Measurements from ENCODE around the gene RASL10B. TPM values are rescaled to one million over a fixed set of nuclear protein-coding genes. Genes with fewer than 3 reads are reported as not detected.

The RASL10B gene
- total and polyA plus RNA-seq, 7 donors = 3.4 to 10.7 (median 6.8) TPM

GRCh38 chr17:35693662-35694061 is 37.8 kb upstream of the RASL10B start:
- Histone ChIP-seq H3K27ac (no peak overlapping the region), H3K4me3 (no peak overlapping the region), H3K27me3 (ENCODE audit: insufficient read depth in 3 of 3, low read length in 2 of 3) (no peaks in the 10 kb centered on the region), H3K4me1 (peaks cover 4% of the 10 kb centered on the region), H3K36me3 (ENCODE audit: insufficient read depth in 1 of 2, low read depth in 1 of 2) (peaks cover 0 to 57% of the 10 kb centered on the region in 2 donors), H3K9me3 (no peaks in the 10 kb centered on the region)
- DNase-seq (no peak), ATAC-seq (no peak)
- intact Hi-C loops (cut with DNase I) = no loop called here
- WGBS, 3 donors = 79 to 90% (median 83%) methylated on average over 3 of the region's 3 CpGs
- TF ChIP-seq CTCF (IDR thresholded peaks at IDR 0.05) = no peak

GRCh38 chr17:35694906-35695305 is 36.5 kb upstream of the RASL10B start:
- Histone ChIP-seq H3K4me1 (peaks cover 4% of the 10 kb centered on the region), H3K4me3 (no peak overlapping the region), H3K36me3 (ENCODE audit: insufficient read depth in 1 of 2, low read depth in 1 of 2) (peaks cover 0 to 45% of the 10 kb centered on the region in 2 donors), H3K27me3 (ENCODE audit: insufficient read depth in 3 of 3, low read length in 2 of 3) (no peaks in the 10 kb centered on the region), H3K27ac (no peak overlapping the region), H3K9me3 (no peaks in the 10 kb centered on the region)
- intact Hi-C loops (cut with DNase I) = no loop called here
- 85 to 89% (median 88%) methylated on average over 2 of the region's 2 CpGs for WGBS, 3 donors
- ATAC-seq (no peak), DNase-seq (no peak)
- no peak for TF ChIP-seq CTCF (IDR thresholded peaks at IDR 0.05)

- no peak for DNase-seq
- no peak overlapping the region for H3K27ac ChIP-seq
- intact Hi-C loops (cut with DNase I) = no loop called here
- no peak overlapping the region for H3K4me3 ChIP-seq
- H3K36me3 ChIP-seq (ENCODE audit: insufficient read depth in 1 of 2, low read depth in 1 of 2) = peaks cover 0 to 40% of the 10 kb centered on the region in 2 donors
- no peak for ATAC-seq
- no peaks in the 10 kb centered on the region for H3K9me3 ChIP-seq
- 63 to 72% (median 64%) methylated on average over 2 of the region's 2 CpGs for WGBS, 3 donors
- H3K4me1 ChIP-seq = peaks cover 4% of the 10 kb centered on the region
- no peaks in the 10 kb centered on the region for H3K27me3 ChIP-seq (ENCODE audit: insufficient read depth in 3 of 3, low read length in 2 of 3)
- no peak for TF ChIP-seq CTCF (IDR thresholded peaks at IDR 0.05)
Measured at GRCh38 chr17:35695613-35696012, 35.8 kb upstream of the RASL10B start.

- no peaks in the 10 kb centered on the region for H3K9me3 ChIP-seq
- peaks cover 0 to 25% of the 10 kb centered on the region in 2 donors for H3K36me3 ChIP-seq (ENCODE audit: insufficient read depth in 1 of 2, low read depth in 1 of 2)
- intact Hi-C loops (cut with DNase I) = no loop called here
- no peak overlapping the region for H3K27ac ChIP-seq
- no peak for TF ChIP-seq CTCF (IDR thresholded peaks at IDR 0.05)
- peaks cover 4% of the 10 kb centered on the region for H3K4me1 ChIP-seq
- no peak overlapping the region for H3K4me3 ChIP-seq
- ATAC-seq = no peak
- DNase-seq = no peak
- H3K27me3 ChIP-seq (ENCODE audit: insufficient read depth in 3 of 3, low read length in 2 of 3) = no peaks in the 10 kb centered on the region
- 96 to 97% (median 97%) methylated on average over 2 of the region's 2 CpGs for WGBS, 3 donors
Measured at GRCh38 chr17:35698800-35699199, 32.6 kb upstream of the RASL10B start.

GRCh38 chr17:35700150-35700549 is 31.3 kb upstream of the RASL10B start:
- no peak for ATAC-seq
- H3K36me3 ChIP-seq (ENCODE audit: insufficient read depth in 1 of 2, low read depth in 1 of 2) = peaks cover 0 to 11% of the 10 kb centered on the region in 2 donors
- WGBS, 3 donors = 75 to 85% (median 77%) methylated on average over 6 of the region's 6 CpGs

More at GRCh38 chr17:35700150-35700549, 31.3 kb upstream of the RASL10B start:
- Histone ChIP-seq H3K27ac (no peak overlapping the region), H3K27me3 (ENCODE audit: insufficient read depth in 3 of 3, low read length in 2 of 3) (no peaks in the 10 kb centered on the region), H3K4me1 (peaks cover 1% of the 10 kb centered on the region), H3K9me3 (no peaks in the 10 kb centered on the region), H3K4me3 (no peak overlapping the region)
- TF ChIP-seq CTCF (IDR thresholded peaks at IDR 0.05) = no peak
- DNase-seq = no peak
- intact Hi-C loops (cut with DNase I) = no loop called here
